NCI-H2081 (cell line): Measurements from ENCODE around the gene RAB6B.

ENCODE experiments used
- DNase-seq, 2 experiments: peaks; one replicate each; lab custom pipeline; 2025; lab: John Stamatoyannopoulos, UW

The RAB6B gene

GRCh38 chr3:133894353-133895207, 1.1 kb downstream of the RAB6B start:
- DNase-seq, result peak; percentile 19 to 50

- no peak for DNase-seq
These were observed 1.9 kb downstream of the RAB6B start for GRCh38 chr3:133893683-133894352.

GRCh38 chr3:133892541-133893231, 3.0 kb downstream of the RAB6B start:
- no peak for DNase-seq

GRCh38 chr3:133891662-133892378, 3.9 kb downstream of the RAB6B start:
- no peak for DNase-seq

GRCh38 chr3:133890972-133891644, 4.6 kb downstream of the RAB6B start:
- DNase-seq, result no peak

GRCh38 chr3:133890037-133890436, 5.6 kb downstream of the RAB6B start:
- no peak for DNase-seq

GRCh38 chr3:133888726-133889340, 6.8 kb downstream of the RAB6B start:
- no peak for DNase-seq

- peak in 1 of 2 experiments; percentile 27 for DNase-seq
These were observed 7.6 kb downstream of the RAB6B start for GRCh38 chr3:133887803-133888703.

GRCh38 chr3:133887074-133887802, 8.4 kb downstream of the RAB6B start:
- DNase-seq, result no peak

GRCh38 chr3:133886031-133886722, 9.5 kb downstream of the RAB6B start:
- DNase-seq, result no peak

- DNase-seq, result no peak
These were observed 10.6 kb downstream of the RAB6B start for GRCh38 chr3:133884887-133885711.

- DNase-seq, result no peak
These were observed 11.4 kb downstream of the RAB6B start for GRCh38 chr3:133884054-133884886.

- no peak for DNase-seq
These were observed 12.0 kb downstream of the RAB6B start for GRCh38 chr3:133883641-133884040.

GRCh38 chr3:133882986-133883586, 12.6 kb downstream of the RAB6B start:
- DNase-seq, result no peak

GRCh38 chr3:133881939-133882825, 13.5 kb downstream of the RAB6B start:
- no peak for DNase-seq
